ENCODE results near the gene CHFR. TPM values are rescaled to one million over a fixed set of nuclear protein-coding genes. Genes with fewer than 3 reads are reported as not detected.
"Not testable (repeated sequence)": the region's sequence is repeated elsewhere in the genome, so short reads cannot be mapped to it uniquely, and the experiment has no call there.

The CHFR gene
- total RNA-seq, 1 experiment from 2014 or later = 24.5 TPM

- DNase-seq (ENCODE audit: low read depth, low spot score) = no peak
- in situ Hi-C loops (cut with HindIII; ENCODE audit: low pct_unique_long_range_greater_than_20kb, low sequenced_read_pairs) = no loop called here
These were observed 1.4 kb upstream of the CHFR start for GRCh38 chr12:132888852-132889251.

- in situ Hi-C loops (cut with HindIII; ENCODE audit: low pct_unique_long_range_greater_than_20kb, low sequenced_read_pairs) = no loop called here
- DNase-seq (ENCODE audit: low read depth, low spot score) = peak; percentile 4
These were observed 602 bp downstream of the CHFR start for GRCh38 chr12:132886529-132887477.

GRCh38 chr12:132881818-132882217 is 5.6 kb downstream of the CHFR start:
- in situ Hi-C loops (cut with HindIII; ENCODE audit: low pct_unique_long_range_greater_than_20kb, low sequenced_read_pairs) = no loop called here
- no peak for DNase-seq (ENCODE audit: low read depth, low spot score)

- in situ Hi-C loops (cut with HindIII; ENCODE audit: low pct_unique_long_range_greater_than_20kb, low sequenced_read_pairs) = not testable (repeated sequence)
These were observed 12.8 kb downstream of the CHFR start for GRCh38 chr12:132874620-132875019.

GRCh38 chr12:132874175-132874574 is 13.2 kb downstream of the CHFR start:
- in situ Hi-C loops (cut with HindIII; ENCODE audit: low pct_unique_long_range_greater_than_20kb, low sequenced_read_pairs) = no loop called here
- DNase-seq (ENCODE audit: low read depth, low spot score) = no peak

More at GRCh38 chr12:132874620-132875019, 12.8 kb downstream of the CHFR start:
- DNase-seq (ENCODE audit: low read depth, low spot score) = not testable (repeated sequence)

- in situ Hi-C loops (cut with HindIII; ENCODE audit: low pct_unique_long_range_greater_than_20kb, low sequenced_read_pairs) = no loop called here
- no peak for DNase-seq (ENCODE audit: low read depth, low spot score)
These were observed 13.7 kb downstream of the CHFR start for GRCh38 chr12:132873724-132874123.

- in situ Hi-C loops (cut with HindIII; ENCODE audit: low pct_unique_long_range_greater_than_20kb, low sequenced_read_pairs) = no loop called here
- DNase-seq (ENCODE audit: low read depth, low spot score) = no peak
These were observed 14.4 kb downstream of the CHFR start for GRCh38 chr12:132872975-132873421.

GRCh38 chr12:132872073-132872855 is 15.1 kb downstream of the CHFR start:
- no peak for DNase-seq (ENCODE audit: low read depth, low spot score)
- in situ Hi-C loops (cut with HindIII; ENCODE audit: low pct_unique_long_range_greater_than_20kb, low sequenced_read_pairs) = no loop called here

GRCh38 chr12:132869551-132869950 is 17.9 kb downstream of the CHFR start:
- in situ Hi-C loops (cut with HindIII; ENCODE audit: low pct_unique_long_range_greater_than_20kb, low sequenced_read_pairs) = no loop called here
- DNase-seq (ENCODE audit: low read depth, low spot score) = no peak

- in situ Hi-C loops (cut with HindIII; ENCODE audit: low pct_unique_long_range_greater_than_20kb, low sequenced_read_pairs) = no loop called here
- no peak for DNase-seq (ENCODE audit: low read depth, low spot score)
These were observed 21.1 kb downstream of the CHFR start for GRCh38 chr12:132866251-132866828.

- in situ Hi-C loops (cut with HindIII; ENCODE audit: low pct_unique_long_range_greater_than_20kb, low sequenced_read_pairs) = no loop called here
- no peak for DNase-seq (ENCODE audit: low read depth, low spot score)
These were observed 25.8 kb downstream of the CHFR start for GRCh38 chr12:132861558-132861957.

- in situ Hi-C loops (cut with HindIII; ENCODE audit: low pct_unique_long_range_greater_than_20kb, low sequenced_read_pairs) = no loop called here
These were observed 28.6 kb downstream of the CHFR start for GRCh38 chr12:132858718-132859266.

GRCh38 chr12:132857019-132857418 is 30.4 kb downstream of the CHFR start:
- DNase-seq (ENCODE audit: low read depth, low spot score); in situ Hi-C loops (cut with HindIII; ENCODE audit: low pct_unique_long_range_greater_than_20kb, low sequenced_read_pairs): not testable (repeated sequence)

More at GRCh38 chr12:132858718-132859266, 28.6 kb downstream of the CHFR start:
- DNase-seq (ENCODE audit: low read depth, low spot score) = no peak

GRCh38 chr12:132856581-132856980 is 30.8 kb downstream of the CHFR start:
- no peak for DNase-seq (ENCODE audit: low read depth, low spot score)
- in situ Hi-C loops (cut with HindIII; ENCODE audit: low pct_unique_long_range_greater_than_20kb, low sequenced_read_pairs) = no loop called here

GRCh38 chr12:132855211-132855610 is 32.2 kb downstream of the CHFR start:
- in situ Hi-C loops (cut with HindIII; ENCODE audit: low pct_unique_long_range_greater_than_20kb, low sequenced_read_pairs); DNase-seq (ENCODE audit: low read depth, low spot score): not testable (repeated sequence)

GRCh38 chr12:132853285-132854092 is 33.9 kb downstream of the CHFR start:
- DNase-seq (ENCODE audit: low read depth, low spot score) = no peak
- in situ Hi-C loops (cut with HindIII; ENCODE audit: low pct_unique_long_range_greater_than_20kb, low sequenced_read_pairs) = no loop called here

- in situ Hi-C loops (cut with HindIII; ENCODE audit: low pct_unique_long_range_greater_than_20kb, low sequenced_read_pairs) = no loop called here
- no peak for DNase-seq (ENCODE audit: low read depth, low spot score)
These were observed 34.9 kb downstream of the CHFR start for GRCh38 chr12:132852496-132852895.
